ENCODE data around the gene UBE2C.

Gene UBE2C

GRCh38 chr20:45833883-45834796 is 21.7 kb downstream of the UBE2C start:
- DNase-seq, result no peak

GRCh38 chr20:45834797-45835161 is 22.3 kb downstream of the UBE2C start:
- no peak for DNase-seq

DNA sequence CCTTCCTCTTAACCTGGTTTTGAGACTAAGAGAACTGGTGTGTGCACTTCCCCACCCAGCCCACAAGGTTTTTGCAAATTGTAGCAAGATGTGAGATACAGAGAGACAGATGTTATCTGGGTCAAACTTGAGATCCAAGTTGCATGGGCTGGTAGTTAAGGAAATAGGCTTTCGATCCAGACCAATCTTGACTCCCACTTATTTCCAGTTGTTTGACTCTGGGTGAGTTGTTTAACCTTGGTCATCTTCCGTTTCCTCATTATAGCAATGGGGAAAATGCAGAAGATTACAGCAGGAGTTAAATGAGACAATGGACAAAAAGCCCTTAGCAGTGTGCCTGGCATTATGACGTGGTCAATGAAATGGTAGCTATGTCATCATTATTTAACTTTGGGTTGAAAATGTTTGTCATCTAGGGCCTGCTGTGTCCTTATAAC is 22.9 kb downstream of the UBE2C start:
- peak; percentile 10 for DNase-seq

GRCh38 chr20:45835825-45836224 is 23.4 kb downstream of the UBE2C start:
- no peak for DNase-seq

- DNase-seq, result no peak
Observed at GRCh38 chr20:45836841-45837240, 24.4 kb downstream of the UBE2C start.

- DNase-seq, result no peak
Observed at GRCh38 chr20:45840700-45841198, 28.3 kb downstream of the UBE2C start.

- no peak for DNase-seq
Observed at GRCh38 chr20:45841407-45842129, 29.1 kb downstream of the UBE2C start.

- no peak for DNase-seq
Observed at GRCh38 chr20:45842169-45842812, 29.8 kb downstream of the UBE2C start.

DNA sequence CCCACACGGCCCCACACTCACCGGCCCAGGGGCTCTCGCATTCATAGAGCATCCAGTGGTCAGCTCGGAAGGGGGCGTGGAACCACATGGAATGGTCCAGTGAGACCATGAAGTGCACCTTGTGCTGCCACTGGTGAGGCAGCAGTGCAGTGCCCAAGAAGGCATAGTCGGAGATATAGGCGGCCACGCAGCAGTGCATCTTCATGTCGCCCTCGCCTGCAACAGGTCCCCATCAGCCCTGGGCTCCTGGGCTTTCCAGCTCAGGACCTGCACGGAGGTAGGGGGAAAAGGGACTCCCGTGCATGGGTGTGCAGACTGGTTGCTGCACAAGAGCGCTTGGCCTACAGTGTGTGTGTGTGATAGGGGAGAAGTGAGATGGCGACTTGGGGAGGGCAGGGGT is 31.1 kb downstream of the UBE2C start:
- no peak for DNase-seq

DNA sequence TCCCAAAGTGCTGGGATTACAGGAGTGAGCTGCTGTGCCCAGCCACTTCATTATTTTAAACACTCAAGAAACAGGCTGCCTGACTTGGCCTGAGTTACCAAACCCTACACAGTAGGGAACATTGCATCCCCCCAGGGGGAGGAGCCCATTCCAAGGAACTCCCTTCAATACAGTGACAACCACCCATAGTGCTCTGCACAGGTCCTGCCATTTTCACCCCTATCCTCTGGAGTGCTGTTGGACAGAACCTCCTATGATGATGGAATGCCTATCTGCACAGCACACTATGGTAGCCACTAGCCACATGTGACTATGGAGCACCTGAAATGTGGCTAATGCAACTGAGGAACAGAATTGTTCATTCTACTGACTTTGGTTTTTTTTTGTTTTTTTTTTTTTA is 33.0 kb downstream of the UBE2C start:
- no peak for DNase-seq

DNA sequence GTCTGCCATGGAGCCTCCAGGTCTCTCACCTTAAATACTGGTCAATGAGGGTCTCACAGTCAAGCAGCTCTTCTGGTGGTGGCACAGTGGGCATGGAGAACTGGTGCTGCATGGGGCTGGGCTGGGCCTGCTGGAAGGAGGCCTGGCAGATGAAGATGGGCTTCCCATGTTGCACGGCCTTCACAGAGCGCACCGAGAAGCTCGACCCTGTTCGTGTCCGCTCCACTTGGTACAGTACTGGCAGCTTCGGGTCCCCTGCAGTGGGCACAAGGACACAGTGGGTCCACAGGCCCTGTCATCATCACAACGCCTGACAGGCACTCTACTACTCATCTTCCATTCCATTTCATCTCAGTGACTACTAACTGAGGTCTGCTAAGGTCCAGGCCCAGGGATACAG is 36.0 kb downstream of the UBE2C start:
- no peak for DNase-seq

GRCh38 chr20:45848969-45849582 is 36.6 kb downstream of the UBE2C start:
- DNase-seq, result no peak

DNA sequence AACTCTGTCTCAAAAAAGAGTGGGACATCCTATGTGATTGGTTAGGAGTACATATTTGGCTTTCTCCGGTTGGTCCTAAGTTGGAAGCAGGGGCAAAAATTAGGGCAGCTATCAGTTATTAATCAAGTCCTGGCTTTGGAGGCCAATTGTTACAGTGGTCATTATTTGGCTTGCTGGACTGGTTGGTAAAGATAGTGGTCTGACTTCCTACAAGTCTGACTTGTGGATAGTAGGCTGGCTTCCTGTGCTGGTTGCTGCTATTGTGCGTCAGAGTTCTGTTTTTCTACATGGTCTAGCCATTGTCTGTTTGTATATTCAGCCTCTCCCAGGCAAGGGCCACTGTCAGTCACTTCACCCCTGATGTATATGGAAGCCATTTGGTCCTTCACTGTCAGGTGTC is 37.8 kb downstream of the UBE2C start:
- no peak for DNase-seq

GRCh38 chr20:45850926-45851325 is 38.5 kb downstream of the UBE2C start:
- DNase-seq, result no peak

DNA sequence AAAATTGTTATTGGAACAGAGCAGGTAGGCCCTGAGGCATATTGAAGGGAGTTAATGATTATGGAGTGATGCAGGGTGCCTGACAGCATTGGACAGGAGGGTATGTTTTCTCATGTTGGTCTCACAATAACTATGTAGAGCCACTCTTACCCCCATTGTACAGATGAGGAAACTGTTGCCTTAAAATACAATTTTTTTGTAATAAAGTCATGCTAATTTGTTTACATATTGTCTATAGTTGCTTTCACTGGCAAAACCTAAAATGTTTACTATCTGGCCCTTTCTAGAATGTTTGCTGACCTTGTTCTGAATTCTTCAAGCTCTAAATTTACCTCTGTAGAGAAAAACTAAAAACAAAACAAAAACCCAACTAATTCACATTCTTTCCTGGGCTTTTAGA is 39.1 kb downstream of the UBE2C start:
- DNase-seq, result no peak

DNA sequence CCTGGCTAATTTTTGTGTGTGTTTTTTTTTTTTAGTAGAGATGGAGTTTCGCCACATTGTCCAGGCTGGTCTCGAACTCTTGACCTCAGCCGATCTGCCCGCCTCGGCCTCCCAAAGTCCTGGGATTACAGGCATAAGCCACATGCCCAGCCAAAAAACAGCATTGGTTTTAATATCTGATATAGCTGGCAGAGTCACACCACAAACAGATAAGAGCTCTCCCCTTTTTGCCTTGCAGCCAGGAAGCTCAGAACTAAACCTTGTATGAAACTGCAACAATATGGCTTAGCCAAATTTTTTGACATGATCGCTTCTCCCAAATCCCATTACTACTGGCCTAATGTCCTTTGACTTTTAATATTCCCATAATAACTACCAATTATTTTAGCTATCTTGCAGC is 39.9 kb downstream of the UBE2C start:
- no peak for DNase-seq

DNA sequence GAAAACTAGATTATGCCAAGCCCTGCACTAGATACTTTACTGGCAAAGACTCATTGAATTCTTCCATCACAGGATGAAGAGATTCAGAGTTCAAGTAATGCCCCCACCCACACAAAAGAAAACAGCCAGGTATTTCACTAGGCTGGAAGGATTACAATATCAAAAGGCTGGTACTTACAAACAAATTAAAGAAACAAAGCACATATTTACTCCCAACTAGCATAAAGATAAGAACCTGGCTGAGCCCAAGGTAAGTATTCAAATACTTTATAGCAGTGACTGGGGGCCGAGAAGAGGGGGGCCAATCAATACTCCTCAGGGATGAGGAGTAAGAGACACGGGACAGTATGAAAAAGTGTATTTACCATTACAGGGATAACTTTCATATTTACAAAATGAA is 41.0 kb downstream of the UBE2C start:
- DNase-seq, result no peak

- DNase-seq, result peak; percentile 99
Observed at GRCh38 chr20:45857114-45857881, 44.9 kb downstream of the UBE2C start, which contains the start of the genes ACOT8 and ZSWIM3. TSS of gene ACOT8 (minus strand) at chr20:45857392. CDS start at chr20:45857315, 77 bp downstream. TSS of gene ZSWIM3 (plus strand) at chr20:45857614. CDS start at chr20:45857826, 212 bp downstream.

DNA sequence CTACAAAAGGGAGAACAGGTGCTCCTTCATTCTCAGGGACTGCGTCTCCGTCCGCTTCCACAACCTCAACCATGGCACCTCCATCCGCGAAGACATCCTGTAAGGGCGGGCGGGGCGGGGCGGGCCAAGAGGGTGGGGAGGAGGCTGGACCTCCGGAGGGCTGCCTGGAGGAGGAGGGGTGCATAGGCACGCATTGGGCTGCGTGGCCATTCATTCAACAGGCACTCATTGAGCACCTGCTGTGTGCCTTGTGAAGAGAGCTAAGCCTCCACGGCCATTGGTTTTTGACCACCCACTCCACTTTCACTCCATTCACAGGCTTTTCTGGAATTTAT is 45.4 kb downstream of the UBE2C start:
- no peak for DNase-seq

DNA sequence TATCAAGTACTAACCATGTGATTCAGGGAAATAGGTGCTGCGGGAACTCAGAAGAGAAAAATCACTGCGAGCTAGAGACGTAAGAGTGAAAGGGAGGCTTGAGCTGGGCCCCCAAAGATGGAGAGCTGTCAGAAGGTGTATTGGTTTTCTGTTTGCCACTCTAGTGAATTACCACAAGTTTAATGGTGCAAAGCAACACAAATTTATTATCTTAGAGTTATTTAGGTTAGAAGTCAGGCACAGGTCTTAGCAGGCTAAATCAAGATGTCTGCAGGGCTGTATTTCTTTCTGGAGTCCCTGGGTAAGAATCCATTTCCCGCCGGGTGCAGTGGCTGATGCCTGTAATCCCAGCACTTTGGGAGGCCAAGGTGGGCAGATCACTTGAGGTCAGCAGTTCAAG is 47.5 kb downstream of the UBE2C start:
- DNase-seq, result no peak

DNA sequence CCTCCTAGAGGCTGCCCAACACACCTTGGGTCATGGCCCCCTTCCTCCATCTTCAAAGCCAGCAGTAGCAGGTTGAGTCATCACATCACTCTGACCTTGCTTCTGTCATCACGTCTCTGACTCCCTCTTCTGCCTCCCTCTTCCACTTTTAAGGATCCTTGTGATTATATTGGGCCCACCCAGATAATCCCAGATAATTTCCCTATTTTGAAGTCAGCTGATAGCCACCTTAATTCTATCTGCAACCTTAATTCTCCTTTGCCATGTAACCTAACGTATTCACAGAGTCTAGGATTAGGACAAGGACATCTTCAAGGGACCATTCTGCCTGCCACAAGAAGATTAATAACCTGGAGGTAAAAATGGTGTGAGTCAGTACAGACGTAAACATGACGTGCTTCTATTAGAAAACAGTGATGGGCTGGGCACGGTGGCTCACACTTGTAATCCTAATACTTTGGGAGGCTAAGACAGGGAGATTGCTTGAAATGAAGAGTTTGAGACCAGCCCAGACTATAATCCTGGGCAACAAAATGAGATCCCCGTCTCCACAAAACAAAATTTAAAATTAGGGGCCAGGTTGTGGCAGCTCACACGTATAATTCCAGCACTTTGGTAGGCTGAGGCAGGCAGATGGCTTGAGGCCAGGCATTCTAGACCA is 48.2 kb downstream of the UBE2C start:
- DNase-seq, result no peak
